GM12801 (cell line): ENCODE data around the gene TPM2.

Experiments used
- CTCF ChIP-seq: IDR thresholded peaks from one replicate; pipeline ENCODE4 v1.5.1; 2011; ENCODE audit warnings: control low read depth; ENCODE audit not compliant: insufficient read length; ENCODE audit errors: extremely low read depth

Gene TPM2

DNA sequence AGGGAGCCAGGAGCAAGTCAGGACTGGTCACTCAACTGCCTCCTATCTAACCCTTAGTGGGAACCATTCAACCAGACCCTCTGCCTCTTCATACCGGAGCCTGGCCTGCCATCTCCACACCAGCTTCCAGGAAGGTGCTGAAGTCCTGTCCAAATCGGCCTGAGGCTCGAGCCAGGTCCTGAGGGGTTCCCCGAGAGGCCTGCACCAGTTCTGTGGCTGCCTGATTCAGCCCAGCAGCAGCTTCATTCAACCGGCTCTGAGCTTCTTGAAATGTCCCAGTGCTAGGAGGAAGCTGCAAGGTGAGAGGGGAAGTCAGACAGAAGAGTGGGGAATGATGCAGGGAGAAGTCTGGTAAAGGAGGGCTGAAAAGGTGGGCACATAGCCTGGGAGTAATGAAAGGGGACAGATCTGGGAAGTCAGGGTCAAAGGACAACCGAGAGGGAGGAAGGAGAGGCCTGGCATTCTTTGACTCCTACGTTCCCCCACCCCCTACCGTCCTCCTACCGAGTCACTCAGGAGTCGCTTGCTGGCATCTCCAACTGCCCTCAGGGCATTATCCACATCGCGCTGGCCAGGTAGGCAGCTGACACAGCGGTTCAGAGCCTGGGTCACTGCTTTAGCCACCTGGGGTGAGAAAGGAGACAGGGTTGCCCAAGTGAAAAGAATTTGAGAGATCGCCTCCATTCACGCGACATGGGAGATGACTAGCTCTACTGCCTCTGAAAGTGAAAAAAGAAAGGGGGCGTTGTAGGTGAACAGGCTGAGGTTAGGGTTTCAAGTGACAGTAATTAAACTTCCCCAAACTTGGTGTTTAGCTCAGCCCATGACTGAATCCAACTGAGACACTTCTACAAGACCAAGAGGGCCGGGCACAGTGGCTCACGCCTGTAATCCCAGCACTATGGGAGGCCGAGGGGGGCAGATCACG lies 22.0 kb upstream of the TPM2 start:
- TF ChIP-seq CTCF, result no peak

GRCh38 chr9:35710818-35711500 lies 21.2 kb upstream of the TPM2 start:
- TF ChIP-seq CTCF, result no peak

DNA sequence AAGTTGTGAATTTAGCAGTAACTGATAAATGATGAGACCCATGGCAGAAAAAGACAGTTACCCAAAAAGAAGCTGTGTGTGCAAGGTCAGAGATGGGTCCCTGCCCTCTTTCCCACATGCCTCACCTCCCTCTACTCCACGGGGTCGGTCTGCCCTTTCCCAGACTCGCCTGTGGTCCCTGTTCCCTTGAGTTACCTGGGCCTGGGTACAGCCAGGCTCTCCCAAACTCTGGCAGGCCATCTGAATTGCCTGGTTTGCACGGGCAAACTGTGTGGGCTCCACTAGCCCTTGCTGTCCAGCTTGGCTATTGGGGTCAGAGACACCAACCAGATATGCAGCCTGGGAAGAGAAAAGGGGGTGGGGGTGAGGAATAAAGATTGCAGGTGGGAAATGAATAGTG lies 18.4 kb upstream of the TPM2 start:
- TF ChIP-seq CTCF, result no peak

GRCh38 chr9:35706951-35707350 lies 17.2 kb upstream of the TPM2 start:
- no peak for TF ChIP-seq CTCF

DNA sequence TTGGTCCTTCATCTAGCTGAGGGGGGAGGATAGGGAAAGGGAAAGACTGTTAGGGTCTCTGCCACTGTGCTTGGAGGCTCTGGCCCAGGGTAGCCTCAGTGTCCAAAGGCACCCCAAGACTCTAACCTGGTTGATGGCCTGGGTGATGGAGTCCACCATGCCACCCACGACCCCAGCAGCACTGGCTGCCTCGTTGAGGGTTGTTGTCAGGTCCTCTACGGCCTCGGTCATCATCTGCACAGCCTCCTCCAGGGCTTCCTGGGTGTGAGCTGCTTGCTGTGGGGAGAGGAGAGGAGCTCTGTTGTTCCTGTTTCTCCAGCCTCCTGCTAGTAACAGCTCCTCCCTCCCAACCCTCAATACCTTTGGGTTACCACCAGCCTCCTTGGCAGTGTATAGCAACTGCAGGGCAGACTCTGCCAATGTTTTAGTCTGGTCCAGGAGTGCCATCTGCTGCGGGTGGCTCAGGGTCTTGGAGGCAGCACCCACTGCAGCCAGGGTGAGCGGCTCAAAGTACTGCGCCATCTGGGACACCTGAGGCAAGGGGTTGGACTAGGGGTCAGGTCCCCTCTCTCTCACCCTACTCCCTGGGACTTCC lies 16.2 kb upstream of the TPM2 start:
- no peak for TF ChIP-seq CTCF

GRCh38 chr9:35705372-35705771 lies 15.6 kb upstream of the TPM2 start:
- TF ChIP-seq CTCF, result no peak

DNA sequence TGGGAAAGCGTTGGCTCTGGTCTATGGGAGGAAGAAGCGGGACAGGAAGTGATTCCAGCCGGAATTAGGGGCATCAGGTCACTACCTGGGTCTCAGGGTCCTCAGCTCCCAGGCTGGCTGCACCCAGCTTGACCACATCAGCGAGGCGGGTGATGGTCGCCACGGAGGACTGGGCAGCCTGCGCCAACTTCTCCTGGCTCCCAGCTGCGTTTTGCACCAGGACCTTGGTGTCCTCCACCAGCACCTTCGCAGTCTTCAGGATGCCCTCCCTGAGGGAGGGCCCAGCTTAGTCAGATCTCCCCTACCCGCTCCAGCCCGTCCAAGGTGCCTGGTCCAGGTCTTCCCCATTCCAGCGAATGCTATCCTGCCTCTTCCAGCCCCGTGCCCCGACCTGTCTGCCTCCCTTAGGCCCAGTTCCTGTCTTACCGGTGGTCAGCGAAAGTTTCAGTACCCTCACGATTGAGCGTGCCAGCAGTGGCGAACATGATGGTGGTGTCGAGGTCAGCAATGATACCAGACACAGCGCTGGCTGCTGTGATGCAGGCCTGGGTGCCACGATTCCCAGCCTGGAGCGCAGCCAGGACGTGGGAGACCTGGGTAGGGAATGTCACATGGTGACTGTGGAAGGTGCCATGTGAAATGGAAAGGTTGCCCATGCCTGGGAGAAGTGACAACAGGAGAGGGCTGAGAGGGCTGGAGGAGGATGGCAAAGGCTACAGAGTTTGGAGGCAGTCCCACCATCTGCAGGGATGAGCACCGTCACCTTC lies 14.4 kb upstream of the TPM2 start:
- TF ChIP-seq CTCF, result no peak
